ENCODE results near the gene ACCS.
A peak's percentile ranks its signal among the peaks of the same experiment; 100 is the strongest.

The ACCS gene

DNA sequence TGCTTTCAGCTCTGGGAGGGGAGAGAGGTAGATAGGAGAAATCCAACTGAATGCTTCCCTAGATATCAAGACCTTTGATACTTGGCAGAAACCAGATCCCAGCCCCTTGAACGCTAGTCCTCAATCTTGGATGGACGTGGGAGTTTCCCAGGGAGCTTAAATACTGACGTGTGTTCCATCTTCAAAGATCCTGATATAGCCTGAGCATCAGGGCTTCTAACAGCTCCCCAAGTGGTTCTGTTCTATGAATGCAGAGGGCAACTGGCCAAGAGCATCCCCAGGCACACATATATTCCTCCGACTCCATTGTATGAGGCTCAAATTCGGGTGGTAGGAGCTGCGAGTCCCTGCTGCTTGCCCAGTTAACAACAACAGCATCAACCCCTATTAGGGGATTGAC lies 8.7 kb upstream of the ACCS start:
- H3K4me2 ChIP-seq (ENCODE audit: low read length), result no peak overlapping the region
- H3K9me2 ChIP-seq (replicated peaks; ENCODE audit: control insufficient read depth, low read length), result no peaks in the 10 kb centered on the region
- no peaks in the 10 kb centered on the region for H3K9me3 ChIP-seq (ENCODE audit: control insufficient read depth, insufficient read depth, low read length)
- H3K4me1 ChIP-seq (ENCODE audit: control insufficient read depth, low read length), result no peaks in the 10 kb centered on the region
- H4K20me1 ChIP-seq (ENCODE audit: control insufficient read depth, insufficient read depth, low read depth, low read length), result no peaks in the 10 kb centered on the region
- TF ChIP-seq EZH2phosphoT487 (IDR thresholded peaks at IDR 0.05; ENCODE audit: borderline replicate concordance, low read length), result no peak
- TF ChIP-seq, protein P1, sequence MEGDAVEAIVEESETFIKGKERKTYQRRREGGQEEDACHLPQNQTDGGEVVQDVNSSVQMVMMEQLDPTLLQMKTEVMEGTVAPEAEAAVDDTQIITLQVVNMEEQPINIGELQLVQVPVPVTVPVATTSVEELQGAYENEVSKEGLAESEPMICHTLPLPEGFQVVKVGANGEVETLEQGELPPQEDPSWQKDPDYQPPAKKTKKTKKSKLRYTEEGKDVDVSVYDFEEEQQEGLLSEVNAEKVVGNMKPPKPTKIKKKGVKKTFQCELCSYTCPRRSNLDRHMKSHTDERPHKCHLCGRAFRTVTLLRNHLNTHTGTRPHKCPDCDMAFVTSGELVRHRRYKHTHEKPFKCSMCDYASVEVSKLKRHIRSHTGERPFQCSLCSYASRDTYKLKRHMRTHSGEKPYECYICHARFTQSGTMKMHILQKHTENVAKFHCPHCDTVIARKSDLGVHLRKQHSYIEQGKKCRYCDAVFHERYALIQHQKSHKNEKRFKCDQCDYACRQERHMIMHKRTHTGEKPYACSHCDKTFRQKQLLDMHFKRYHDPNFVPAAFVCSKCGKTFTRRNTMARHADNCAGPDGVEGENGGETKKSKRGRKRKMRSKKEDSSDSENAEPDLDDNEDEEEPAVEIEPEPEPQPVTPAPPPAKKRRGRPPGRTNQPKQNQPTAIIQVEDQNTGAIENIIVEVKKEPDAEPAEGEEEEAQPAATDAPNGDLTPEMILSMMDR (IDR thresholded peaks at IDR 0.05; ENCODE audit: low read depth, low read length, poor library complexity, severe bottlenecking), result no peak
- H3K36me3 ChIP-seq (ENCODE audit: control insufficient read depth, low read length), result no peaks in the 10 kb centered on the region
- no peaks in the 10 kb centered on the region for H3K79me2 ChIP-seq (ENCODE audit: control insufficient read depth, low read length)
- no peaks in the 10 kb centered on the region for H3F3A ChIP-seq (ENCODE audit: control insufficient read depth, insufficient read depth)
- peaks cover 3% of the 10 kb centered on the region; the same call in 1 of the 2 replicates for H3K27me3 ChIP-seq (ENCODE audit: control insufficient read depth, low read length)
- H3K27ac ChIP-seq (ENCODE audit: low read depth, low read length), result no peak overlapping the region
- H3K4me3 ChIP-seq (ENCODE audit: low read length), result no peak overlapping the region

DNA sequence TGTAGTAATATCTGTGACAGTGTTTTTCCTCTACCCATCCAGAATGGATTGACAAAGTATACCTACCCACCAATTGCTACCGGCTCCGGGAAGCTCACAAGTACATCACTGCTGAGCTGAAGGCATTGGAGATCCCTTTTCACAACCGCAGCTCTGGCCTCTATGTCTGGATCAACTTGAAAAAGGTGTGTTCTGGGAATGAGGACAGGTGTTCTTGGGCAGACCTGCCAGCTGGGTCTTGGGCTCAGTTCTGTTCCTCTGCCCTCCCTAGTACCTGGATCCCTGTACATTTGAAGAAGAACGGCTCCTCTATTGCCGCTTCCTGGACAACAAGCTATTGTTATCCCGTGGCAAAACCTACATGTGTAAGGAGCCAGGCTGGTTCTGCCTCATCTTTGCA lies 7.8 kb upstream of the ACCS start:
- H4K20me1 ChIP-seq (ENCODE audit: control insufficient read depth, insufficient read depth, low read depth, low read length), result no peaks in the 10 kb centered on the region
- no peak overlapping the region for H3K27ac ChIP-seq (ENCODE audit: low read depth, low read length)
- H3K4me3 ChIP-seq (ENCODE audit: low read length), result no peak overlapping the region
- peaks cover 3% of the 10 kb centered on the region; the same call in 1 of the 2 replicates for H3K27me3 ChIP-seq (ENCODE audit: control insufficient read depth, low read length)
- no peaks in the 10 kb centered on the region for H3K36me3 ChIP-seq (ENCODE audit: control insufficient read depth, low read length)
- H3F3A ChIP-seq (ENCODE audit: control insufficient read depth, insufficient read depth), result no peaks in the 10 kb centered on the region
- H3K79me2 ChIP-seq (ENCODE audit: control insufficient read depth, low read length), result no peaks in the 10 kb centered on the region
- no peaks in the 10 kb centered on the region for H3K9me2 ChIP-seq (replicated peaks; ENCODE audit: control insufficient read depth, low read length)
- TF ChIP-seq, protein P1 (IDR thresholded peaks at IDR 0.05; ENCODE audit: low read depth, low read length, poor library complexity, severe bottlenecking), result no peak
- TF ChIP-seq EZH2phosphoT487 (IDR thresholded peaks at IDR 0.05; ENCODE audit: borderline replicate concordance, low read length), result no peak
- H3K4me1 ChIP-seq (ENCODE audit: control insufficient read depth, low read length), result no peaks in the 10 kb centered on the region
- H3K4me2 ChIP-seq (ENCODE audit: low read length), result no peak overlapping the region
- H3K9me3 ChIP-seq (ENCODE audit: control insufficient read depth, insufficient read depth, low read length), result no peaks in the 10 kb centered on the region

DNA sequence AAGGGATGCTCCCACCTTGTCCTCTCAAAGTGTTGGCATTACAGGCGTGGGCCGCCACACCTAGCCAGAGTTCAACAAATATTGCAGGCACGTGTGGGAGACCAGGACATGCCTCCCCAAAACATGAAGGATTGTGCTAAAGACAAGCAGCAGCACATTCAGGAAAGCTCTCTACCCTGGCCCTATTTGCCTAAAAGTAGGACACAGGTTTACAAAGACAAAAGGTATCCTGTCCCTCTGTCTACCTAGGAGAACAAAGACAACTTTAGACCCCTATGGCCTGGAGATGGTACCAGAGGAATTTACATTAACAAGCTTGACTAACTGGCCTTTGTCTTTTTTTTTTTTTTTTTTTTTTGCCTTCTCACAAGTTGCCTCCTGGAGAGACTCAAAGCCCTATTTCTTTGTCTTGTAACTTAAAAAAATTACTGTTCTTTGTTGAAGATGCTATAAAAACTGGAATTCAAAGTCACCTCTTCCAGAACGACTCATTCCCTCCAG lies 859 bp upstream of the ACCS start:
- Histone ChIP-seq H4K20me1 (ENCODE audit: control insufficient read depth, insufficient read depth, low read depth, low read length) (no peaks in the 10 kb centered on the region), H3K4me2 (ENCODE audit: low read length) (peak overlapping the region; percentile 77), H3K9me2 (replicated peaks; ENCODE audit: control insufficient read depth, low read length) (no peaks in the 10 kb centered on the region), H3K4me1 (ENCODE audit: control insufficient read depth, low read length) (peaks cover 18% of the 10 kb centered on the region), H3K27me3 (ENCODE audit: control insufficient read depth, low read length) (no peaks in the 10 kb centered on the region), H3K79me2 (ENCODE audit: control insufficient read depth, low read length) (no peaks in the 10 kb centered on the region), H3K36me3 (ENCODE audit: control insufficient read depth, low read length) (no peaks in the 10 kb centered on the region), H3K27ac (ENCODE audit: low read depth, low read length) (no peak overlapping the region), H3K4me3 (ENCODE audit: low read length) (peak overlapping the region; percentile 71), H3K9me3 (ENCODE audit: control insufficient read depth, insufficient read depth, low read length) (no peaks in the 10 kb centered on the region), H3F3A (ENCODE audit: control insufficient read depth, insufficient read depth) (no peaks in the 10 kb centered on the region)
- TF ChIP-seq EZH2phosphoT487 (IDR thresholded peaks at IDR 0.05; ENCODE audit: borderline replicate concordance, low read length), result no peak
- TF ChIP-seq, protein P1 (IDR thresholded peaks at IDR 0.05; ENCODE audit: low read depth, low read length, poor library complexity, severe bottlenecking), result no peak
